ENCODE data around the gene GRIK3.

The GRIK3 gene

GRCh38 chr1:36871146-36871971 lies 163.0 kb downstream of the GRIK3 start:
- DNase-seq: no peak

GRCh38 chr1:36869826-36870225 lies 164.5 kb downstream of the GRIK3 start:
- no peak for DNase-seq

- DNase-seq: no peak
Observed at GRCh38 chr1:36869054-36869453, 165.3 kb downstream of the GRIK3 start.

GRCh38 chr1:36867575-36867974 lies 166.7 kb downstream of the GRIK3 start:
- DNase-seq: no peak

- DNase-seq: no peak
Observed at GRCh38 chr1:36866169-36866814, 168.0 kb downstream of the GRIK3 start.

- no peak for DNase-seq
Observed at GRCh38 chr1:36865602-36865900, 168.8 kb downstream of the GRIK3 start.

- DNase-seq: no peak
Observed at GRCh38 chr1:36864823-36865601, 169.3 kb downstream of the GRIK3 start.

GRCh38 chr1:36864182-36864822 lies 170.0 kb downstream of the GRIK3 start:
- no peak for DNase-seq

- DNase-seq: no peak
Observed at GRCh38 chr1:36863500-36863899, 170.8 kb downstream of the GRIK3 start.

GRCh38 chr1:36863061-36863460 lies 171.3 kb downstream of the GRIK3 start:
- no peak for DNase-seq

- DNase-seq: no peak
Observed at GRCh38 chr1:36861375-36861774, 172.9 kb downstream of the GRIK3 start.

GRCh38 chr1:36859926-36860325 lies 174.4 kb downstream of the GRIK3 start:
- no peak for DNase-seq

GRCh38 chr1:36858981-36859380 lies 175.3 kb downstream of the GRIK3 start:
- no peak for DNase-seq

GRCh38 chr1:36858553-36858952 lies 175.8 kb downstream of the GRIK3 start:
- DNase-seq: no peak

GRCh38 chr1:36857754-36858153 lies 176.6 kb downstream of the GRIK3 start:
- DNase-seq: no peak

GRCh38 chr1:36855699-36856494 lies 178.4 kb downstream of the GRIK3 start:
- no peak for DNase-seq

GRCh38 chr1:36853638-36854037 lies 180.7 kb downstream of the GRIK3 start:
- DNase-seq: no peak

- DNase-seq: no peak
Observed at GRCh38 chr1:36852586-36852985, 181.7 kb downstream of the GRIK3 start.

GRCh38 chr1:36851595-36851994 lies 182.7 kb downstream of the GRIK3 start:
- DNase-seq: no peak

GRCh38 chr1:36851087-36851486 lies 183.2 kb downstream of the GRIK3 start:
- DNase-seq: no peak

- DNase-seq: no peak
Observed at GRCh38 chr1:36849956-36850355, 184.4 kb downstream of the GRIK3 start.

GRCh38 chr1:36847761-36848160 lies 186.6 kb downstream of the GRIK3 start:
- DNase-seq: no peak

- no peak for DNase-seq
Observed at GRCh38 chr1:36847186-36847585, 187.1 kb downstream of the GRIK3 start.

All from activated CD4-positive, CD25-positive, alpha-beta regulatory T cell (primary cell).